ENCODE measurements around the gene DCPS.

- TF ChIP-seq CTCF (conservative IDR thresholded peaks at IDR 0.05; ENCODE audit: low read depth, low read length) (no peak), MXI1 (IDR thresholded peaks at IDR 0.05; ENCODE audit: borderline replicate concordance, low read depth, low read length) (no peak), ELK1 (IDR thresholded peaks at IDR 0.05; ENCODE audit: borderline replicate concordance, low read depth, low read length) (no peak), NFE2L2 (IDR thresholded peaks at IDR 0.05; ENCODE audit: low read depth, low read length) (no peak), POLR2A (IDR thresholded peaks at IDR 0.05; ENCODE audit: low read depth, low read length) (no peak), SMC3 (IDR thresholded peaks at IDR 0.05; ENCODE audit: low read depth, low read length) (no peak), RAD21 (IDR thresholded peaks at IDR 0.05; ENCODE audit: low read length) (no peak), CHD1 (IDR thresholded peaks at IDR 0.05; ENCODE audit: low read depth, low read length) (no peak), USF2 (IDR thresholded peaks at IDR 0.05; ENCODE audit: low read depth, low read length) (no peak)
These were observed 41.6 kb upstream of the DCPS start for GRCh38 chr11:126262216-126262615.

Measured in IMR-90 (cell line).